Small intestine (tissue), 7 donors: ENCODE measurements around the gene CHCHD10. TPM values are rescaled to one million over a fixed set of nuclear protein-coding genes. Genes with fewer than 3 reads are reported as not detected.
"Not testable (repeated sequence)": the region's sequence is repeated elsewhere in the genome, so short reads cannot be mapped to it uniquely, and the experiment has no call there.

Source experiments
- DNase-seq, 2 donors: peaks; one replicate each; pipeline versions ENCODE4 v3.0.0 to v3.0.0-alpha.2; 2013
- FAIRE-seq: peaks from 2 replicates; lab custom pipeline; 2012; peaks lifted over from hg19 to GRCh38; lab: Jason Lieb, UNC
- H3K27ac ChIP-seq, 3 donors: one replicate each; pipeline ENCODE4 v1.5.1; 2013; ENCODE audit warnings: low read length in 2 of 3, mild to moderate bottlenecking in 2 of 3, control low read depth in 1 of 3, inconsistent platforms in 1 of 3, low read depth in 1 of 3, moderate library complexity in 1 of 3
- H3K27me3 ChIP-seq, 3 donors: one replicate each; pipeline ENCODE4 v1.6.1; 2013; ENCODE audit warnings: low read length in 3 of 3, inconsistent platforms in 1 of 3; ENCODE audit not compliant: control insufficient read depth in 3 of 3, insufficient read depth in 3 of 3
- H3K36me3 ChIP-seq, 3 donors: one replicate each; pipeline ENCODE4 v1.6.1; 2013; ENCODE audit warnings: low read length in 3 of 3, inconsistent platforms in 1 of 3, low read depth in 1 of 3, mild to moderate bottlenecking in 1 of 3, moderate library complexity in 1 of 3; ENCODE audit not compliant: control insufficient read depth in 3 of 3, insufficient read depth in 2 of 3
- H3K4me1 ChIP-seq, 3 donors: one replicate each; pipeline ENCODE4 v1.6.1; 2013; ENCODE audit warnings: low read length in 2 of 3, inconsistent platforms in 1 of 3, low read depth in 1 of 3, mild to moderate bottlenecking in 1 of 3, moderate library complexity in 1 of 3; ENCODE audit not compliant: control insufficient read depth in 3 of 3, insufficient read depth in 2 of 3
- H3K4me3 ChIP-seq, 3 donors: one replicate each; pipeline ENCODE4 v1.5.1; 2013; ENCODE audit warnings: low read length in 3 of 3, control low read depth in 1 of 3, inconsistent platforms in 1 of 3, low read depth in 1 of 3, mild to moderate bottlenecking in 1 of 3, moderate library complexity in 1 of 3
- H3K9me3 ChIP-seq, 2 donors: one replicate each; pipeline ENCODE4 v1.6.1; 2013; ENCODE audit warnings: low read depth in 1 of 2, low read length in 1 of 2; ENCODE audit not compliant: control insufficient read depth in 2 of 2, insufficient read depth in 1 of 2
- WGBS, 3 donors: extraction: QIAGEN DNeasy Blood & Tissue Kit; methylation state at CpG; one replicate each; pipeline ENCODE4 v1.1.7; 2013; 5-methylcytosine and 5-hydroxymethylcytosine counted together
- polyA plus RNA-seq, 4 donors: library from polyadenylated mRNA; stranded (reverse) in 3 of 4; unstranded in 1 of 4; fragments of 200-250 nt in 3 of 4; fragments of 120-200 nt in 1 of 4; gene quantifications; one replicate each; pipeline versions ENCODE4 v1.2.1 to v1.2.3, GENCODE V29; 2013
- donor health status: healthy with polysubstance abuse.
- donor health status: control.
- donor health status: control.
- donor health status: Bipolar disorder and iron deficiency.
- donor health status: healthy.

CHCHD10 gene
- polyA plus RNA-seq, 4 donors: 53.5 to 544 (median 282) TPM

DNA sequence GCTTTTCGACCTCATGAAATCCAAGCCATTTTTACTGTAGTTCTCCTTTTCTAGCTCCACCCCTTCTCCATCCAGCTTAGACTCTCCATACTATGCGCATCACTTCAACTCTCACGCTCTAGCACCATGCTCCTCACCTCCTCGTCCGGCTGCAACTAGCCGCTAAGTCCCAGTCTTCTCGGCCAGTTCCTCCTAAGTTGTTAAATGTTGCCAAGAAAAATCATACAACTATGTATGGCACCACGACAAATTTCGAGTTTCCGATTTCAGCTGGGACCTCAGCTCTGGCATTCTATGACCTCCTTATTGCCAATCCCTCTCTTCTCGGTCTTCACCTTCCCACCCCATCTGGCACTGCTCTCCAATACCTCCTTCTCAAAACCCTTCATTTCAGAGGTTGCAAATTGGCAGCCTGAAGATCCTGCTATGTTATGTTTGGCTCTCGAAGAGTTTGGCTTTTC lies 17.9 kb downstream of the CHCHD10 start:
- Histone ChIP-seq H3K27ac (no peak overlapping the region), H3K9me3 (no peaks in the 10 kb centered on the region), H3K27me3 (no peaks in the 10 kb centered on the region), H3K4me1 (peaks cover 0 to 11% (median 0%) of the 10 kb centered on the region in 3 donors), H3K4me3 (peak overlapping the region in 1 of 3 donors; percentile 68), H3K36me3 (peaks cover 0 to under 1% (median 0%) of the 10 kb centered on the region in 3 donors)
- FAIRE-seq: no peak
- 67 to 86% (median 80%) methylated on average over 12 of the region's 12 CpGs for WGBS, 3 donors
- peak in 1 of 2 donors; percentile 11 for DNase-seq

DNA sequence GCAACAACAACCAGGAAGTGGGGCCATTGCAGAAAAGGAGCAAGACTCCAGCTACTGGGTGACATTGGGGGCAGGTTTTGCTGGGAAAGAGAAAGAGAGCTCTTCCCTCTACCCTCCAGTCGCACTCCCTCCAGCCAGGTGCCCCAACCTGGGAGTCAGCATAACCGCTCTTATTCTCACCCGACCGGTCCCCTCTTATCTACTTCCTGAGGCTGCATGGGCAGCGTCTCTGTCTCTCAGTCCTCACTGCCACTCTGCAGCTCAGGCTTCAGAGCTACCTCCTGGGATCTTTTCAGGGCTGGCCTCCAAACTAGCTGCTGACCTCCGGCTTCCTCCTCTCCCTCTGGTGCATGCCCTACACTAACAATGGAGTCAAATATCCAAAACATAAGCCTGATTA lies 22.0 kb downstream of the CHCHD10 start:
- Histone ChIP-seq H3K36me3 (peaks cover 0 to 35% (median 3%) of the 10 kb centered on the region in 3 donors), H3K27ac (no peak overlapping the region), H3K4me3 (no peak overlapping the region), H3K4me1 (peaks cover 0 to 8% (median 0%) of the 10 kb centered on the region in 3 donors), H3K9me3 (no peaks in the 10 kb centered on the region), H3K27me3 (no peaks in the 10 kb centered on the region)
- FAIRE-seq (no peak), DNase-seq (peak; percentile 36 to 56)
- WGBS, 3 donors: 12 to 60% (median 50%) methylated on average over 6 of the region's 6 CpGs

DNA sequence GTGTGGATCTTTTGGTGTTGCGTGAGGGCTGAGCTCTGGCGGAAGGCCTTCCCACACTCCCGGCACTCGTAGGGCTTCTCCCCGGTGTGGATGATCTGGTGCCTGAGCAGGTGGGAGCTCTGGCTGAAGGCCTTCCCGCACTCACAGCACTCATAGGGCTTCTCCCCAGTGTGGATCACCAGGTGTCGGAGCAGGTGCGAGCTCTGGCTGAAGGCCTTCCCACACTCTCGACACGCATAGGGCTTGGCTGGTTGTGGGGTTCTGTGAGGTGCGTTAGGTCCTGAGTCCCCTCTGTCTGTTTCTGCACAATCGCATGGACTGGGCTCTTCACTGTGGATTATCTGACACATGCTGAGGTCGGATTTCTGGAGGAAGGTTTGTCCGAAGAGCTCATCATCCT lies 23.3 kb downstream of the CHCHD10 start:
- Histone ChIP-seq H3K27ac (no peak overlapping the region), H3K4me1 (peaks cover 0 to 6% (median 0%) of the 10 kb centered on the region in 3 donors), H3K9me3 (no peaks in the 10 kb centered on the region), H3K27me3 (no peaks in the 10 kb centered on the region), H3K36me3 (peaks cover 0 to 35% (median 3%) of the 10 kb centered on the region in 3 donors), H3K4me3 (no peak overlapping the region)
- DNase-seq: no peak
- WGBS, 3 donors: 96 to 98% (median 98%) methylated on average over 14 of the region's 14 CpGs
- no peak for FAIRE-seq

DNA sequence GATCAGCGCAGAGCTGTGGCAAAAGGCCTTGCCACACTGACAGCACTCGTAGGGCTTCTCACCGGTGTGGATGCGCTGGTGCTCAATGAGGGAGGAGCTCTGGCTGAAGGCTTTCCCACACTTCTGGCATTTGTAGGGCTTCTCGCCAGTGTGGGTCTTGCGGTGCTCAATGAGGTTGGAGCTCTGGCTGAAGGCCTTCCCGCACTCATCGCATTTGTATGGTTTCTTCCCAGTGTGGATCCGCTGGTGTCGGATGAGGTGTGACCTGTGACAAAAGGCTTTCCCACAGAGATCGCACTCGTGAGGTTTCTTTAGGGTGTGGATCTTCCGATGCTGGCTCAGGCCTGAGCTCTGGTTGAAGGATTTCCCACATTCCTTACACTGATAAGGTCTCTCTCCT lies 23.8 kb downstream of the CHCHD10 start:
- no peak overlapping the region for H3K27ac ChIP-seq
- H3K36me3 ChIP-seq: peaks cover 0 to 35% (median 3%) of the 10 kb centered on the region in 3 donors
- no peak for DNase-seq
- no peak for FAIRE-seq
- peaks cover 0 to 6% (median 0%) of the 10 kb centered on the region in 3 donors for H3K4me1 ChIP-seq
- no peak overlapping the region for H3K4me3 ChIP-seq
- WGBS, 3 donors: 96 to 97% (median 97%) methylated on average over 13 of the region's 13 CpGs
- no peaks in the 10 kb centered on the region for H3K27me3 ChIP-seq
- no peaks in the 10 kb centered on the region for H3K9me3 ChIP-seq

DNA sequence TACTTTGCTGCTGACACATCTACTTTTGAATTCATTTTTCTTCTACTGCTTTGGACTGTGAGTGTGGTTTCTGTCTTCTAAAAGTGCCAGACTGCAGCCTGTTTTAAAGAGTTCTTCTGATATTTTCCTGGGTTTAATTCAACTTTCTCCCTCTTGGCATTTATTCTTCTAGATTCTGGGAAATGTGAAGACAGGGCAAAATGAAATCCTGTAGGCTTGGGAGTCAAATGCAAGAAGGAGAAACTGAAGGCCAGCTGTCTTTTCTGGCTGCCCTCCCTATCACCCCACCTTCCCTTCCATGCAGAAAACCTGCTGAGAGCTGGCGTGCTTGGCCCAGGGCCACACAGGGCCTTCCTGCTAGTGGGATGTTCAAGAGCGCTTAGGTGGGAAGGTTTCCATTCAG lies 24.5 kb downstream of the CHCHD10 start:
- Histone ChIP-seq H3K9me3 (no peaks in the 10 kb centered on the region), H3K4me1 (peaks cover 0 to 6% (median 0%) of the 10 kb centered on the region in 3 donors), H3K27me3 (no peaks in the 10 kb centered on the region), H3K4me3 (no peak overlapping the region), H3K36me3 (peaks cover 0 to 35% (median 3%) of the 10 kb centered on the region in 3 donors), H3K27ac (no peak overlapping the region)
- FAIRE-seq: no peak
- 62 to 91% (median 75%) methylated on average over 2 of the region's 2 CpGs for WGBS, 3 donors
- DNase-seq: no peak

DNA sequence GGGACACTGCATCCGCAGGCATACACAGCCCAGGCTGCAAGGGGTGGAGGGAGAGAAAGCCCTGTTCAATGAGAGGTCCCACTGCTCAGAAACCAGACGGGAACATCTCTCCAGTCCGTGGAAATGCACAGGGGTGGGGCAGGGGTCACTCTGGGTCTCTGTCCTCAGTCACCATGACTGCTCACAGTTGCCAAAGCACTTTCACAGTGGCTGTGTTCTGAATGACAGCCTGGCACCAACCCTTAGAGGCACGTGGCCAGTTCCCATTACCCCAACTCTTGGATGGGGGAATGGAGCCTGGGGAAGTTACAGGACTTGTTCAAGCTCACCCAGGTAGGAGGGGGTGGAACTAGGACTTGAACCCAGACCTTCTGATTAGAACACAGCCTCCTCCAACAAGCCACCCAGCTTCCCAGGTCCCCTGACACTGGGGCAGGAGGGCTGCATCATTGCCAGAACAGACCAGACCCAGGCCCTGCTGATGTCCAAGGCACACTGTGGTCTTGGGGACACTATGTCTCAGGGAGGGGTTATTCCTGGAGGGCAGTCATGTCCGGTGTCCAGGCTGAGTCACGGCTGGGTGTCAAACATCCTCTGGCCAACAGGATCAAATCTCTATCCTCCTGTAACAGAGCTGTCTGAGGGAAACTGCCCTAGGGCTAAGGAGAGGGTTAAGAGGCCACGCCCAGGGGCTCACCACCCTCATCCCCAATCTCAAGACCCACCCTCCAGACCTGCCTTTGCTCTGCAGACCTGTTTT lies 25.1 kb downstream of the CHCHD10 start:
- FAIRE-seq (no peak), DNase-seq (no peak)
- no peak overlapping the region for H3K4me3 ChIP-seq
- peaks cover 0 to 6% (median 0%) of the 10 kb centered on the region in 3 donors for H3K4me1 ChIP-seq
- H3K36me3 ChIP-seq: peaks cover 0 to 35% (median 3%) of the 10 kb centered on the region in 3 donors
- WGBS, 3 donors: 73 to 89% (median 78%) methylated on average over 7 of the region's 7 CpGs
- H3K27ac ChIP-seq: no peak overlapping the region
- H3K27me3 ChIP-seq: no peaks in the 10 kb centered on the region
- H3K9me3 ChIP-seq: no peaks in the 10 kb centered on the region

DNA sequence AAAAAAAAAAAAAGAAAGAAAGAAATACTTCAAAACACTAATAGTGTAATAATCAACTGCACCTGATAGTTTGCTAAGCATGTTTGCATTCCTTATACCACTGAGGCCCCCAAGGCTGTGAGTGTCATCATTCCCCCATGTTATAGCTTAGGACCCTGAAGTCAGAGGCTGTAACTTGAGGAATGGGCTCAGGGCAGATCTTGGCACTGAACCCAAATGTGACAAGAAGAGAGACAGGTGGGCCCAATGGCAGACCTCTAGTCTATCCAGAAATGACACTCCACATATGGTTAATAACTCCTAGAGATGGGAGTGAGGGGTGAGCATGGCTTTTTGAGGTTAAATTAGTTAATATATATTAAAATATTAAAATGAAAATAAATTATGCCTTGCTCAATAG lies 30.1 kb downstream of the CHCHD10 start:
- Histone ChIP-seq H3K9me3 (no peaks in the 10 kb centered on the region), H3K27ac (no peak overlapping the region), H3K4me1 (no peaks in the 10 kb centered on the region), H3K4me3 (no peak overlapping the region), H3K27me3 (no peaks in the 10 kb centered on the region), H3K36me3 (peaks cover 0 to 14% (median 0%) of the 10 kb centered on the region in 3 donors)
- FAIRE-seq: no peak
- DNase-seq: no peak

DNA sequence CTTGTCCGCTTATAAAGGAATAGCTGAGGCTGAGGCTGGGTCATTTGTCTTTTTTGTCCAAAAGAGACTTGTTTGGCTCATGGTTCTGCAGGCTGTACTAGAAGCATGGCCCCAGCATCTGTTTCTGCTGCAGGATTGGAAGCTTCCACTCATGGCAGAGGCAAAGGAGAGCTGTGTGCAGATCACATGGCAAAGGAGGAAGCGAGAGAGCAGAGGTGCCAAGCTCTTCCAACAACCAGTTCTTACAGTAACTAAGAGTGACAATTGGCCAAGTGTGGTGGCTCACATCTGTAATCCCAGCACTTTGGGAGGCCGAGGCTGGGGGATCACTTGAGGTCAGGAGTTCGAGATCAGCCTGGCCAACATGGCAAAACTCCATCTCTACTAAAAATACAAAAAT lies 39.7 kb downstream of the CHCHD10 start:
- WGBS, 3 donors: 77 to 88% (median 84%) methylated on average over 4 of the region's 4 CpGs
- H3K27me3 ChIP-seq, DNase-seq, H3K36me3 ChIP-seq, H3K9me3 ChIP-seq, H3K4me3 ChIP-seq, FAIRE-seq, H3K4me1 ChIP-seq, H3K27ac ChIP-seq: not testable (repeated sequence)
